Measurements from ENCODE around the gene PALM3.

The PALM3 gene

GRCh38 chr19:14089662-14090508 is 28.0 kb upstream of the PALM3 start:
- DNase-seq = peak; percentile 80

DNA sequence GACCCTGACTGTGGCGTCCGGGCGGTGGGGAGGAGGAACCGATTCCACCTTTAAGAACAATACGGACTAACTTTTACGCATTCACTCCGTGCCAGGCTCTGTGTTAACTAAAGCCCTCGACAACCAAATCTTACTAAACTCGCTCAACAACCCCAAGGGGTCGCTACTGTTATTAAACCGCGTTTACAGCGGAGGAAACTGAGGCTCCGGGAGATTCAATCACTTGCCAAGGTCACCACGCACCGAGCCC is 27.5 kb upstream of the PALM3 start:
- no peak for DNase-seq

GRCh38 chr19:14088634-14089411 is 26.9 kb upstream of the PALM3 start:
- DNase-seq = no peak

DNA sequence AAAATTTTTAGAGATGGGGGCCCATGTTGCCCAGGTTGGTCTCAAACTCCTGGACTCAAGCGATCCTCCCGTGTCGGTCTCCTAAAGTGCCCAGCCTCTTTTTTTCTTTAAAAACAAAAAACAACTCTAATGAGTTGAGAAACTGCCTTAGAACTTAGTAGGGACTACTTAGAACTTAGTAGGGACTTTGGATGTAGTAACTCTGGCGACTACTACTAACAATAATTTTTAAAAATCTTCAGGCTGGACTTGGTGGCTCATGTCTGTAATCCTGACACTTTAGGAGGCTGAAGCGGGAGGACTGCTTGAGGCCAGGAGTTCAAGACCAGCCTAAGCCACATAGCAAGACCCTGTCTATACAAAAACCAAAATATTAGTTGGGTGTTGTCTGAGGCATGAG is 24.2 kb upstream of the PALM3 start:
- no peak for DNase-seq

DNA sequence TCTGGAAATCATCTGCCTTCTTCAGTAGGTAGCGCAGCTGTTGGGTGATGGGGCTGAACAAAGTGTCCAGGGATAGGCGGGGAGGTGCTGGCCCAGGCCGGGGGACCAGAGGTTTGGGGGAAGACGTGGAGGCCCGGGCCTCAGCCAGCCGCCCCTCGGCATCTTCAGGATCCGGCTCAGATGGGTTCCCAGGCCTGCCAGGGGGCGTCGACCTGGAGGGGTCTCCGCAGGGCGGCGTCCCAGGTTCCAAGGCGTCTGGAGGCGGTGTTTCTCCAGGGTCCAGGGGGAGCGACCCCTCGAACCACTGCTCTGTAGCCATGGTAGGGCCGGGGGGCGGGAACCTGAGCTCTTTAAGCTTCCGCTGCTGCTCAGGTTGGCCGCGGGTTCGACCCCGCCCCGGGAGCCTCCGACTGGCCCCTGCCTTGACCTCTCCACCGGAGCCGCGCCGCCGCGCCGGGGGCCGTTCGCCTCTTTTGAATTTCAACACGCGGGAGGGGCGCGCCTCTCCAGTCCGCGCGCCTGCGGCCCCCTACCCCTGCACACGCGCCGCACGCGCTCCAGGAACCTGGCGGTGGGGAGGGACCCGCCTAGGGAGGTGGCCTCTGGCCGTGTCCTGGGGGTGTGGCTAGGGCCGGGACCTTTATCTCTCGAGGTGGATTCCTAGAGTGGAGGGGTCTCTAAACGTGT is 23.6 kb upstream of the PALM3 start, which contains the start of gene C19orf67:
C19orf67 (minus strand) TSS at position 475 of the 687 bp plus-strand sequence; CDS start at position 319, 156 bp downstream.
- no peak for DNase-seq

DNA sequence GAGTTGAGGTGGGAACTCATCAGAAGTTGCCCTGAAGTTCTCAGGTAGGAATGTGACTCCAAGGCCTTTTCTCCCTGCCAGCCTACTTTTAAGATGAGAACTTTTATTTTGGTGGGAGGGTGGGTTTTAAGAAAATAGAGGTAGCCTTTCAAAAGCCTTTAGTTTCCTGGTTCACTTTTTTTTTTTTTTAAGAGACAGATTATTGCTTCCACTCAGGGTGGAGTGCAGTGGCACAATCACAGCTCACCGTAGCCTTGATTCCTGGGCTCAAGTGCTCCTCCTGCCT is 20.7 kb upstream of the PALM3 start:
- DNase-seq = no peak

GRCh38 chr19:14081797-14082674 is 20.2 kb upstream of the PALM3 start:
- peak; percentile 73 for DNase-seq

DNA sequence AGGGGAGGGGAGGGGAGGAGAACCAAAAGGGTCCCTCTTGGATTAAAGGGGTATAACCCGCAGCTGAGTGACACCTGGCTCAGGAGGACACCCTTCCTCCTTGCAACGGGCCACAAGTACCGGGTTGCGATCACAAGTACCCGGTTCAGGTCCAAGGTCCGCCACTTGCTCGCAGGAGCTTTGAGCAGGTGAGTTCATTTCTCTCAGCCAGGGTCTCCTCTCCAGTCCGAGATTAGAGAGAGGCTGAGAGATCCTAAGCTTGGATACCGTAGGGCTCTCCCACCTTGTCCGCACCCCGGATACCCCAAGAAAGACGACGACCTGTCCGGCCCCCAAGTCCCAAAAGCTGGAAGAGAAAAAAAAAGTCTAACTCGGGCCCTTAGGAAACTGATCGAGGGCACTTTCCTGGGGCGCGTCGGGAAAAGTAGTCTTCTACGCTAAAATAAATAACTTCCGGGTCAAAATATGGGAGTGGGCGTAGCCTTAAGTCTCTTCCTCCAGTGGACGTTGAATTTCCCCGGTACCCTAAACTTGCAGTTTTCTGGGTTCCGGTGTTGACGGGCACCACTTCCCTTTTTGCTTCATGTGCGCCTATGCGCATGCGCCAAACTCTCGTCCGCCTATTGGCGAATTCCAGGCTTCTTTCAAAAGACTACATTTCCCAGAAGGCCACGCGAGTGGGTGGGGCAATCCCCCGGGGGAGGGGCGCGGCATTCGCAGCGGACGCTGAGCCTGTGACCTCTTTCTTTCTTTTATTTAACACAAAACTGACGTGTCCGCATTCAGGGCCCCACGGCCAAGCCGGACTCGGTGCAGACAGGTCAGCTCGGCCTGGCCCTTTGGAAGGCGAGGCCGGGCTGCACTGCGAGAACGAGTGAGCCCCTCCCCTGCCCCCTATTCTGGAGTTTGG is 19.3 kb upstream of the PALM3 start:
- DNase-seq = peak; percentile 100

GRCh38 chr19:14078411-14078810 is 16.5 kb upstream of the PALM3 start:
- no peak for DNase-seq

DNA sequence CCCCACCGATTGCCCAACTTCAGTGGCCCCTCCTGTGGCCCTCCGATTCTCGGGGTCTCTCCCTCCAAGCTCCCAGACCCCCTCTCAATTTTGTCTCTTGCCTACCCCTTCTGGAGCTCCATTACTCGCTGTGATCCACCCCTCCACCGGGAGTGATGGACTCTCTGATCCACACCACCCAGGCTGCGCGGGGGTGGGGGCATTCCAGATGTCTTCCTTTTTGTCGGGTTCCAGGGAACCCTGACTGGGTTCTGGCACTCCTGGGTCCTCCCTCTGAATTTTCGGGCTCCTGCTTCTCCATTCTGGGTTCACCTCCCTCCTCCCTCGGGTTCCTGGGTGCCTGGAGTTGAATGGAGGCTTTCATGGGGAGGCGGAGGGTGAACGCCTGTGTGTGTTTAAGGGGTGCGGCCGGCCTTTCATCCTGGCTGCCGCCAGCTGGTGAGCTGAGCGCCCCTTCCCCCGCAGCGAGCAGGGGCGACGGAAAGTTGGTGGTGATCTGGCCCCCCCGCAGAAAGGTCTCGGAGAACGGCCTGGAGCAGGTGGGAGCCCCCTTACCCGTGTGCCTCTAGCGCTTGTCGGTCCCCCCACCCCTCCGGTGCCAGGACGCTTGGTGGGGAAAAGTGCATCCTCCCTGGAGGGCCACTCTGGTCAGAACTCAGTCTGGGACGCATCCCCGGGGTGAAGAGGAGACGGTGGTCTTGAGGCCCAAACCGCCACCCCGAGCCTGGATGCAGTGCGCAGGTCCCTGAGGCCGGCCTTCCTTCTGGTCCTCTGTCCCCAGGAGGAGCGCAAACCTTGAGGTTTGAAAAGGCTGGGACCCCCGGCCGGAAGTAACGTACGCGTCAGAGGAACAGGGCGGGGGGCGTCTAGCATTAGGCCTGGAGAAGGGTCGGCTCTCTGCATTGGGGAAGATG is 12.3 kb upstream of the PALM3 start:
- DNase-seq = no peak

DNA sequence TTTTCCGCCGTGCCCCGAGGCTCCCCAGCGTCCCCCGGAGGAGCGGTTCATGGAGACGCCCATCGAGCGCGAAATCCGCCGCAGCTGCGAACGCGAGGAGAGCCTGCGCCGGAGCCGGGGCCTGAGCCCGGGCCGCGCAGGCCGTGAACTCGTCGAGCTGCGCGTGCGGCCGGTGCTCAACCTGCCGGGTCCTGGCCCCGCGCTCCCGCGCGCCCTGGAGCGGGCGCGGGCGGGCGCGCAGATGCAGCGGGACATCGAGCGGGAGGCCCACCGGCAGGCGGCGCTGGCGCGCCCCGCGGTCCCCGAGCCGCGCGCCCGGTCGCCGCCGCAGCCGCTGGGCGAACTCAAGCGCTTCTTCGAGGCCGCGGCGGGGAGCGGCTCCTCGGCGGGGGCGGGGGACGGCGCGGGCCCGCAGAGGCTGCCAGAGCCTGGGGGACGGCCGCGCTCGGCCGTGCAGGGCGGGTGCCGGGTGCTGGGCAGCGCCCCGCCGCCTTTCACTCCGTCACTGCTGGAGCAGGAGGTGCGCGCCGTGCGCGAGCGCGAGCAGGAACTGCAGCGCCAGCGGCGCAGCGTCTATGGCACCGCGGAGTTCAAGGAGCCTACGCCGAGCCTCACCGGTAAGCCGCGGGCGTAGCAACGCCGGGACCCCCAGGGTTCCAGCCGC is 11.5 kb upstream of the PALM3 start:
- peak; percentile 89 for DNase-seq

DNA sequence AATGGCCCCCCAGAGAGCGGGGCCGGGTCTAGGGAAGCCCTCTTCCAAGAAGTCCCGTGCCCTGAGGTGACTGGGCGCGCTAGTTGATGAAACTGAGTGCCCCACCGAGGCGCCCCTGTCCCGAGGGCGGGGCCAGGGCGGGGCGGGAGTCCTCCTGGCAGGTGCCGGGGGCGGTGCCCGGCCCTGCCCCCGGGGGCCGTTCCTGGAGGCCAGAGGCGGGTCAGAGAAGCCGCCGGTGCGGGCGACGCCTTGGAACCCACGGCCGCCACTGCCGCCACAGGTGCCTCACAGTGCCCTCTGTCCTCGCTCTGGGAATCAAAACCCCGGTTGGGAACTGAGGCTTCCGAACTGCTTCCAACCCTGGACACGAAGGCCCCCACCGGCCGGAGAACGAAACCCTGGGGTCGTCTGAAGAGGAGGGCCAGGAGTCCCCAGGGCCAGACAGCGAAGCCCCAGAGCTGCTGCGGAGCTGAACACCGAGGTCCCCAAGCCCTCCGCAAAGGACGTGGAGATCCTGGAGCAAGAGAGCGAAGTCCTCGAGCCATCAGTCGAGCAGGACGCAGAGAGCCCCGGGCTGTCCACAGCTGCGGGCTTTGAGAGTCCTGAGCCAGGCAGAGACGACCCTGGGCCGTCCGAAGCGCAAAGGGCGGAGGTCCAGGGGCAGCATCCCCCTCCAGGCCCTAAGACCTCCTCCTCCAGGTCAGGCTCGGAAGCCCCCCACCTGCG is 10.8 kb upstream of the PALM3 start, which contains the start of gene MISP3:
MISP3 (plus strand) TSS at position 252 of the 726 bp plus-strand sequence. CDS start 524 bp downstream, outside the sequence.
- peak; percentile 69 for DNase-seq

GRCh38 chr19:14070268-14071050 is 8.6 kb upstream of the PALM3 start:
- DNase-seq = no peak

GRCh38 chr19:14066134-14066533 is 4.3 kb upstream of the PALM3 start:
- no peak for DNase-seq

- DNase-seq = no peak
Observed at GRCh38 chr19:14063105-14063504, 1.2 kb upstream of the PALM3 start.

DNA sequence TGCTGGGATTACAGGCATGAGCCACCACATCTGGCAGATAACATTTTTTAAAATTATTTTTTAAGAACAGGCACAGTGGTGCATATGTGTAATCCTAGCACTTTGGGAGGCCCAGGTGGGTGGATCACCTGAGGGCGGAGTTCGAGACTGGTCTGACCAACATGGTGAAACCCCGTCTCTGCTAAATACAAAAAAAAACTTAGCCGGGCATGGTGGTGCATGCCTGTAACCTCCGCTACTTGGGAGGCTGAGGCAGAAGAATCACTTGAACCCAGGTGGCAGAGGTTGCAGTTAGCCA is 631 bp upstream of the PALM3 start:
- no peak for DNase-seq

GRCh38 chr19:14061081-14061749 is 661 bp downstream of the PALM3 start:
- no peak for DNase-seq

- no peak for DNase-seq
Observed at GRCh38 chr19:14059652-14060155, 2.2 kb downstream of the PALM3 start.

Data from activated CD8-positive, alpha-beta memory T cell treated with anti-CD3 and anti-CD28 coated beads for 24 hours (primary cell).